Measurements from ENCODE around the gene MGA. TPM values are rescaled to one million over a fixed set of nuclear protein-coding genes. Genes with fewer than 3 reads are reported as not detected.

Gene MGA
- total and polyA plus RNA-seq, 2 of the 8 experiments (the other 6 are each of a cell fraction or from before 2014, with no cell fraction given) = 7.6 to 53.2 TPM

DNA sequence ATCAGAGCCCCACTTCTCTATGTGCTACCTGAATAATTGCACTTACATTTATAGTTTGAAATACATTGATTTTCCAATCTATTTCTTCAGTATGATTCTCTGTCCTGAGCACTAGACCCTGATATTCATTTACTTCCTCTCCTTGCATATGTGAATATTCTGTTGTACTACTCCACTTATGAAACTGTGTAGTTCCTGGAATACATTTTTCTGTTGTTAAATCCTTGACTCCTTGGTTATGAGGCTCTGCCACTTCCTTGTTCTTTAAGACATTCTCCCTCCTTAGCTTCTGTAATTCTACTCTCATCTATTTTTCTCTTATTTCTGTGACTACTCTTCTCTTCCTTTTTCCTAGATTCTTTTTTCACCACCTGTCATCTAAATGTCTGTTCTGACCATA lies 12.9 kb upstream of the MGA start (continued):
- TF ChIP-seq, protein P1, sequence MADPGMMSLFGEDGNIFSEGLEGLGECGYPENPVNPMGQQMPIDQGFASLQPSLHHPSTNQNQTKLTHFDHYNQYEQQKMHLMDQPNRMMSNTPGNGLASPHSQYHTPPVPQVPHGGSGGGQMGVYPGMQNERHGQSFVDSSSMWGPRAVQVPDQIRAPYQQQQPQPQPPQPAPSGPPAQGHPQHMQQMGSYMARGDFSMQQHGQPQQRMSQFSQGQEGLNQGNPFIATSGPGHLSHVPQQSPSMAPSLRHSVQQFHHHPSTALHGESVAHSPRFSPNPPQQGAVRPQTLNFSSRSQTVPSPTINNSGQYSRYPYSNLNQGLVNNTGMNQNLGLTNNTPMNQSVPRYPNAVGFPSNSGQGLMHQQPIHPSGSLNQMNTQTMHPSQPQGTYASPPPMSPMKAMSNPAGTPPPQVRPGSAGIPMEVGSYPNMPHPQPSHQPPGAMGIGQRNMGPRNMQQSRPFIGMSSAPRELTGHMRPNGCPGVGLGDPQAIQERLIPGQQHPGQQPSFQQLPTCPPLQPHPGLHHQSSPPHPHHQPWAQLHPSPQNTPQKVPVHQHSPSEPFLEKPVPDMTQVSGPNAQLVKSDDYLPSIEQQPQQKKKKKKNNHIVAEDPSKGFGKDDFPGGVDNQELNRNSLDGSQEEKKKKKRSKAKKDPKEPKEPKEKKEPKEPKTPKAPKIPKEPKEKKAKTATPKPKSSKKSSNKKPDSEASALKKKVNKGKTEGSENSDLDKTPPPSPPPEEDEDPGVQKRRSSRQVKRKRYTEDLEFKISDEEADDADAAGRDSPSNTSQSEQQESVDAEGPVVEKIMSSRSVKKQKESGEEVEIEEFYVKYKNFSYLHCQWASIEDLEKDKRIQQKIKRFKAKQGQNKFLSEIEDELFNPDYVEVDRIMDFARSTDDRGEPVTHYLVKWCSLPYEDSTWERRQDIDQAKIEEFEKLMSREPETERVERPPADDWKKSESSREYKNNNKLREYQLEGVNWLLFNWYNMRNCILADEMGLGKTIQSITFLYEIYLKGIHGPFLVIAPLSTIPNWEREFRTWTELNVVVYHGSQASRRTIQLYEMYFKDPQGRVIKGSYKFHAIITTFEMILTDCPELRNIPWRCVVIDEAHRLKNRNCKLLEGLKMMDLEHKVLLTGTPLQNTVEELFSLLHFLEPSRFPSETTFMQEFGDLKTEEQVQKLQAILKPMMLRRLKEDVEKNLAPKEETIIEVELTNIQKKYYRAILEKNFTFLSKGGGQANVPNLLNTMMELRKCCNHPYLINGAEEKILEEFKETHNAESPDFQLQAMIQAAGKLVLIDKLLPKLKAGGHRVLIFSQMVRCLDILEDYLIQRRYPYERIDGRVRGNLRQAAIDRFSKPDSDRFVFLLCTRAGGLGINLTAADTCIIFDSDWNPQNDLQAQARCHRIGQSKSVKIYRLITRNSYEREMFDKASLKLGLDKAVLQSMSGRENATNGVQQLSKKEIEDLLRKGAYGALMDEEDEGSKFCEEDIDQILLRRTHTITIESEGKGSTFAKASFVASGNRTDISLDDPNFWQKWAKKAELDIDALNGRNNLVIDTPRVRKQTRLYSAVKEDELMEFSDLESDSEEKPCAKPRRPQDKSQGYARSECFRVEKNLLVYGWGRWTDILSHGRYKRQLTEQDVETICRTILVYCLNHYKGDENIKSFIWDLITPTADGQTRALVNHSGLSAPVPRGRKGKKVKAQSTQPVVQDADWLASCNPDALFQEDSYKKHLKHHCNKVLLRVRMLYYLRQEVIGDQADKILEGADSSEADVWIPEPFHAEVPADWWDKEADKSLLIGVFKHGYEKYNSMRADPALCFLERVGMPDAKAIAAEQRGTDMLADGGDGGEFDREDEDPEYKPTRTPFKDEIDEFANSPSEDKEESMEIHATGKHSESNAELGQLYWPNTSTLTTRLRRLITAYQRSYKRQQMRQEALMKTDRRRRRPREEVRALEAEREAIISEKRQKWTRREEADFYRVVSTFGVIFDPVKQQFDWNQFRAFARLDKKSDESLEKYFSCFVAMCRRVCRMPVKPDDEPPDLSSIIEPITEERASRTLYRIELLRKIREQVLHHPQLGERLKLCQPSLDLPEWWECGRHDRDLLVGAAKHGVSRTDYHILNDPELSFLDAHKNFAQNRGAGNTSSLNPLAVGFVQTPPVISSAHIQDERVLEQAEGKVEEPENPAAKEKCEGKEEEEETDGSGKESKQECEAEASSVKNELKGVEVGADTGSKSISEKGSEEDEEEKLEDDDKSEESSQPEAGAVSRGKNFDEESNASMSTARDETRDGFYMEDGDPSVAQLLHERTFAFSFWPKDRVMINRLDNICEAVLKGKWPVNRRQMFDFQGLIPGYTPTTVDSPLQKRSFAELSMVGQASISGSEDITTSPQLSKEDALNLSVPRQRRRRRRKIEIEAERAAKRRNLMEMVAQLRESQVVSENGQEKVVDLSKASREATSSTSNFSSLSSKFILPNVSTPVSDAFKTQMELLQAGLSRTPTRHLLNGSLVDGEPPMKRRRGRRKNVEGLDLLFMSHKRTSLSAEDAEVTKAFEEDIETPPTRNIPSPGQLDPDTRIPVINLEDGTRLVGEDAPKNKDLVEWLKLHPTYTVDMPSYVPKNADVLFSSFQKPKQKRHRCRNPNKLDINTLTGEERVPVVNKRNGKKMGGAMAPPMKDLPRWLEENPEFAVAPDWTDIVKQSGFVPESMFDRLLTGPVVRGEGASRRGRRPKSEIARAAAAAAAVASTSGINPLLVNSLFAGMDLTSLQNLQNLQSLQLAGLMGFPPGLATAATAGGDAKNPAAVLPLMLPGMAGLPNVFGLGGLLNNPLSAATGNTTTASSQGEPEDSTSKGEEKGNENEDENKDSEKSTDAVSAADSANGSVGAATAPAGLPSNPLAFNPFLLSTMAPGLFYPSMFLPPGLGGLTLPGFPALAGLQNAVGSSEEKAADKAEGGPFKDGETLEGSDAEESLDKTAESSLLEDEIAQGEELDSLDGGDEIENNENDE (IDR thresholded peaks at IDR 0.05; ENCODE audit: insufficient replicate concordance, low read length) = no peak
- TF ChIP-seq JUN (IDR thresholded peaks at IDR 0.05; ENCODE audit: low read depth, low read length) (no peak), JUND (IDR thresholded peaks at IDR 0.05; ENCODE audit: low read length) (no peak), ASH2L (IDR thresholded peaks at IDR 0.05; ENCODE audit: low read length) (no peak), BCL11A (IDR thresholded peaks at IDR 0.05; ENCODE audit: low read depth in 2 of 2, low read length in 2 of 2) (no peak), TBP (IDR thresholded peaks at IDR 0.05; ENCODE audit: low read depth, low read length) (no peak), CREB1 (IDR thresholded peaks at IDR 0.05) (no peak), NANOG (IDR thresholded peaks at IDR 0.05; ENCODE audit: insufficient read depth, low read depth, low read length, poor library complexity, severe bottlenecking) (no peak), KDM1A (IDR thresholded peaks at IDR 0.05; ENCODE audit: borderline replicate concordance, low read length) (no peak), ZNF274 (IDR thresholded peaks at IDR 0.05; ENCODE audit: borderline replicate concordance, extremely low read depth, low read length) (no peak)
- TF ChIP-seq, protein P2, sequence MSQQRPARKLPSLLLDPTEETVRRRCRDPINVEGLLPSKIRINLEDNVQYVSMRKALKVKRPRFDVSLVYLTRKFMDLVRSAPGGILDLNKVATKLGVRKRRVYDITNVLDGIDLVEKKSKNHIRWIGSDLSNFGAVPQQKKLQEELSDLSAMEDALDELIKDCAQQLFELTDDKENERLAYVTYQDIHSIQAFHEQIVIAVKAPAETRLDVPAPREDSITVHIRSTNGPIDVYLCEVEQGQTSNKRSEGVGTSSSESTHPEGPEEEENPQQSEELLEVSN (IDR thresholded peaks at IDR 0.05) = no peak

Data from H1 (cell line).